NCI-H345 (cell line): ENCODE results near the gene CBX6.
A peak's percentile ranks its signal among the peaks of the same experiment; 100 is the strongest.
"Not testable (repeated sequence)": the region's sequence is repeated elsewhere in the genome, so short reads cannot be mapped to it uniquely, and the experiment has no call there.

Experiments used
- DNase-seq: peaks from one replicate; lab custom pipeline; 2025; lab: John Stamatoyannopoulos, UW

CBX6 gene

GRCh38 chr22:38861170-38861876 is 10.7 kb downstream of the CBX6 start:
- no peak for DNase-seq

- DNase-seq, result peak; percentile 20
These were observed 11.5 kb downstream of the CBX6 start for GRCh38 chr22:38860283-38861169.

- no peak for DNase-seq
These were observed 12.3 kb downstream of the CBX6 start for GRCh38 chr22:38859581-38860282.

GRCh38 chr22:38858492-38858891 is 13.5 kb downstream of the CBX6 start:
- DNase-seq, result no peak

- DNase-seq, result not testable (repeated sequence)
These were observed 17.5 kb downstream of the CBX6 start for GRCh38 chr22:38854476-38854875.

- DNase-seq, result not testable (repeated sequence)
These were observed 18.1 kb downstream of the CBX6 start for GRCh38 chr22:38853883-38854282.

GRCh38 chr22:38853196-38853651 is 18.8 kb downstream of the CBX6 start:
- no peak for DNase-seq

GRCh38 chr22:38852522-38852921 is 19.5 kb downstream of the CBX6 start:
- DNase-seq, result no peak

- DNase-seq, result no peak
These were observed 20.8 kb downstream of the CBX6 start for GRCh38 chr22:38850941-38851849.

- no peak for DNase-seq
These were observed 21.6 kb downstream of the CBX6 start for GRCh38 chr22:38850399-38850798.

GRCh38 chr22:38849811-38850210 is 22.2 kb downstream of the CBX6 start:
- DNase-seq, result no peak

- DNase-seq, result no peak
These were observed 25.6 kb downstream of the CBX6 start for GRCh38 chr22:38846412-38846811.

GRCh38 chr22:38845004-38845740 is 26.8 kb downstream of the CBX6 start:
- no peak for DNase-seq

- no peak for DNase-seq
These were observed 27.6 kb downstream of the CBX6 start for GRCh38 chr22:38844315-38845003.

- DNase-seq, result peak; percentile 63
These were observed 28.2 kb downstream of the CBX6 start, which contains the start of gene NPTXR for GRCh38 chr22:38843657-38844314. TSS of gene NPTXR (minus strand) at chr22:38844028.

GRCh38 chr22:38843201-38843656 is 28.8 kb downstream of the CBX6 start:
- peak; percentile 43 for DNase-seq

GRCh38 chr22:38842512-38843200 is 29.4 kb downstream of the CBX6 start:
- DNase-seq, result no peak

GRCh38 chr22:38841635-38842034 is 30.4 kb downstream of the CBX6 start:
- DNase-seq, result no peak

- DNase-seq, result no peak
These were observed 30.8 kb downstream of the CBX6 start for GRCh38 chr22:38841211-38841610.
